ENCODE results near the gene KRR1.
"Not testable (repeated sequence)": the region's sequence is repeated elsewhere in the genome, so short reads cannot be mapped to it uniquely, and the experiment has no call there.

Gene KRR1

GRCh38 chr12:75542942-75543341 is 31.5 kb upstream of the KRR1 start:
- Histone ChIP-seq H3K27me3 (ENCODE audit: low read depth) (peaks cover 5% of the 10 kb centered on the region; the same call in 1 of the 2 replicates), H3K9me3 (no peaks in the 10 kb centered on the region), H3K36me3 (replicated peaks) (no peaks in the 10 kb centered on the region), H3K4me1 (no peaks in the 10 kb centered on the region), H3K4me3 (no peak overlapping the region)
- DNase-seq (ENCODE audit: low spot score in 2 of 2), result no peak
- in situ Hi-C loops (cut with MboI; ENCODE audit: low sequenced_read_pairs), result no loop called here

DNA sequence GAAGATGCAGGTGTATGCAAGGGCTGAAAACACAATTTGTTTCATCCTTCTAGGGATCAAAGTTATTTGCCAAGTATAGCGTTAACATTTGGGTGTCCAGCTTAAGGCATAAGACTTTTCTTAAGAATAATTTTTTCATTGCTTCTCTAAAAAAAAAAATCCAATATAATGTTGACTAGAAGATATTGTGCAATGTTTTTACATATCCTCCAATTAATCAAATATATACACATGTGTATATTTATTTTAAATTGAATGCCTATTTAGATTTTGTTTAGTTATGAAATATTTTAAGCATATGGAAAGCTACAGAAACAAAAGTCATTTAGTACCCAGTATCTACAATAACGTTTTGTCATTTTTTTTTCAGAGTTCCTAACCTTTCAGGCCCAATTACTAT is 28.5 kb upstream of the KRR1 start:
- Histone ChIP-seq H3K4me1 (no peaks in the 10 kb centered on the region), H3K36me3 (replicated peaks) (no peaks in the 10 kb centered on the region), H3K27me3 (ENCODE audit: low read depth) (peaks cover 5% of the 10 kb centered on the region; the same call in 1 of the 2 replicates), H3K9me3 (no peaks in the 10 kb centered on the region), H3K4me3 (no peak overlapping the region)
- DNase-seq (ENCODE audit: low spot score in 2 of 2), result no peak
- in situ Hi-C loops (cut with MboI; ENCODE audit: low sequenced_read_pairs), result no loop called here

GRCh38 chr12:75533239-75533638 is 21.8 kb upstream of the KRR1 start:
- no peak overlapping the region for H3K4me3 ChIP-seq
- H3K36me3 ChIP-seq (replicated peaks), result no peaks in the 10 kb centered on the region
- no peaks in the 10 kb centered on the region for H3K4me1 ChIP-seq
- no peak for DNase-seq (ENCODE audit: low spot score in 2 of 2)
- H3K9me3 ChIP-seq, result no peaks in the 10 kb centered on the region
- H3K27me3 ChIP-seq (ENCODE audit: low read depth), result no peaks in the 10 kb centered on the region
- in situ Hi-C loops (cut with MboI; ENCODE audit: low sequenced_read_pairs), result no loop called here

DNA sequence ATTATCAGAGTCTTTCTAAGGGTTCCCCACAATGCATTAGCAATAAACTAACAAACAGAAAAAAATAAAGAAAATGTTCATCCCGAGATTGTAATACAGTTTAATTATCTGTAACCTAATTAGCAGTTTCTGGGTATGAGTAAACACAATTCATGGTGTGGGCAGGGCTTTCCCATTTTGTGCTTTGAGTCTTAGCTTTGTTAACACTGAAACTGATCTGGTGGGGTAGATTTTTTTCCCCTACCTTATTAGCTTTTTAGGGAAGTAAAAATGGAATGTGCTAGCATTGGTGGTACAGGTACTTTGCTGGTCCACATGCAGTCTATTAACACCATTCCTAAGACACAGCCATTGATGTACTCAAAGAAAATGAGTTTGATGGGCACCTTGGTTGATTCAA is 18.4 kb upstream of the KRR1 start:
- Histone ChIP-seq H3K36me3 (replicated peaks) (no peaks in the 10 kb centered on the region), H3K4me3 (no peak overlapping the region), H3K4me1 (no peaks in the 10 kb centered on the region), H3K9me3 (no peaks in the 10 kb centered on the region), H3K27me3 (ENCODE audit: low read depth) (peaks cover 5% of the 10 kb centered on the region; the same call in 1 of the 2 replicates)
- no peak for DNase-seq (ENCODE audit: low spot score in 2 of 2)
- in situ Hi-C loops (cut with MboI; ENCODE audit: low sequenced_read_pairs), result no loop called here

- Histone ChIP-seq H3K27me3 (ENCODE audit: low read depth) (peaks cover 5% of the 10 kb centered on the region; the same call in 1 of the 2 replicates), H3K9me3 (no peaks in the 10 kb centered on the region), H3K4me1 (no peaks in the 10 kb centered on the region), H3K4me3 (no peak overlapping the region), H3K36me3 (replicated peaks) (no peaks in the 10 kb centered on the region)
- DNase-seq (ENCODE audit: low spot score in 2 of 2), result no peak
- in situ Hi-C loops (cut with MboI; ENCODE audit: low sequenced_read_pairs), result no loop called here
Observed at GRCh38 chr12:75529316-75529715, 17.9 kb upstream of the KRR1 start.

- Histone ChIP-seq H3K4me1 (no peaks in the 10 kb centered on the region), H3K9me3 (no peaks in the 10 kb centered on the region), H3K36me3 (replicated peaks) (no peaks in the 10 kb centered on the region), H3K27me3 (ENCODE audit: low read depth) (peaks cover 5% of the 10 kb centered on the region; the same call in 1 of the 2 replicates), H3K4me3 (no peak overlapping the region)
- DNase-seq (ENCODE audit: low spot score in 2 of 2), result no peak
- in situ Hi-C loops (cut with MboI; ENCODE audit: low sequenced_read_pairs), result no loop called here
Observed at GRCh38 chr12:75528692-75529091, 17.3 kb upstream of the KRR1 start.

DNA sequence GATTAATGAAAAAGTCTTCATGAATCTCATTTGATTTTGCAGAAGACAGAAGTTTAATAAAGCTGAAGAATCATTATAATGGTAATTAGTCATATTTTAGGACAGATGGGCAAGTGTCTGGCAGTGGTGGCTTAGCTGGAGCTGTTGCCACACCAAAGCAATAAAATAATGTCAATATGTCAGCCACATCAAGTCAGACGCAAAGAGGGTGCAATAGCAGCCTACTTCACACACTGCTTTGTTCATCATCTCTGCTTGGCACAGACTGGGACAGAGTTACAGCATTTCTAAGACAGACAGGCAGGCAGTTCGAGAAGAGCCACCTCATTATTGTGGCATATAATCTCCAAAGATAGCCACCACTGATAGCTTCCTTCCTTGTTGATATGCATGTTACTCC is 16.9 kb upstream of the KRR1 start:
- Histone ChIP-seq H3K27me3 (ENCODE audit: low read depth) (peaks cover 5% of the 10 kb centered on the region; the same call in 1 of the 2 replicates), H3K36me3 (replicated peaks) (no peaks in the 10 kb centered on the region), H3K9me3 (no peaks in the 10 kb centered on the region), H3K4me3 (no peak overlapping the region), H3K4me1 (no peaks in the 10 kb centered on the region)
- in situ Hi-C loops (cut with MboI; ENCODE audit: low sequenced_read_pairs), result no loop called here
- no peak for DNase-seq (ENCODE audit: low spot score in 2 of 2)

DNA sequence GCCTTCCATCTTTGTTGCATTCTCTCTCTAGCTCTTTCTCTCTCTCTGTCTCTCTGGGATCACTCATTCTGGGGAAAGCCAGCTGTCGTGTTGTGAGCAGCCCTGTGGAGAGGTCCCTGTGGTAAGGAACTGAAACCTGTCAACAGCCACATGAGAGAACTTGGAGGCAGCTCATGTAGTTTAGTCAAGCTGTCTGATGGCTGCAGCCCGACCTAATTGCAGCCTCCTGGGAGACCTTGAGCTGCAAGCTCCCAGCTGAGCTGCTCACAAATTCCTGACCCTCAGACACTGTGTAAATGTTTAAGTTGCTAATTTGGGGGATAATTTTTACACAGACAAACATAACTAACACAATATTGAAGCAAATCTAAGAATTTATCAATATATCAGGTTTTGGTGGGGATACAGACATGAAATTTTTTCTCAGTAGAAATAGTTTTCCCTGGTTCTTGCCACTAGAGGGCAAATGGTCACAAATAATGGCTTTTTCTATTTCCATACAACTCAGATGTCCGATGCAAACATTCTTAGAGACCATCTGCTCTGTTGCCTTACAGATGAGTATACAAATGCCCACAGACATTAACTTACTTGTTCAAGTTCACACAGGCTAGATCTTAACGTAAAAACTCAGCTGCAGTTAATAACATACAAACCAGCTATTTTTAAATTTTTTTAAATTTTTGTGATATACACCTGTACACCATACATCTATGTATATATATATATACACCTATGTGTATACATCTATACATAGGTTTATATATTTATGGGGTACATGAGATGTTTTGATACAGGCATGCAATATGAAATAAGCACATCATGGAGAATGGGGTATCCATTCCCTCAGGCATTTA is 15.5 kb upstream of the KRR1 start:
- Histone ChIP-seq H3K27me3 (ENCODE audit: low read depth) (peaks cover 5% of the 10 kb centered on the region; the same call in 1 of the 2 replicates), H3K4me3 (no peak overlapping the region), H3K4me1 (no peaks in the 10 kb centered on the region), H3K36me3 (replicated peaks) (no peaks in the 10 kb centered on the region), H3K9me3 (no peaks in the 10 kb centered on the region)
- in situ Hi-C loops (cut with MboI; ENCODE audit: low sequenced_read_pairs), result no loop called here
- DNase-seq (ENCODE audit: low spot score in 2 of 2), result peak; percentile 9 to 71

GRCh38 chr12:75525263-75525662 is 13.9 kb upstream of the KRR1 start:
- Histone ChIP-seq H3K36me3 (replicated peaks) (no peaks in the 10 kb centered on the region), H3K4me3 (no peak overlapping the region), H3K9me3 (no peaks in the 10 kb centered on the region), H3K4me1 (no peaks in the 10 kb centered on the region), H3K27me3 (ENCODE audit: low read depth) (peaks cover 8% of the 10 kb centered on the region; the same call in 1 of the 2 replicates)
- in situ Hi-C loops (cut with MboI; ENCODE audit: low sequenced_read_pairs), result no loop called here
- DNase-seq (ENCODE audit: low spot score in 2 of 2), result no peak

- in situ Hi-C loops (cut with MboI; ENCODE audit: low sequenced_read_pairs); DNase-seq (ENCODE audit: low spot score in 2 of 2): not testable (repeated sequence)
Observed at GRCh38 chr12:75522124-75522523, 10.7 kb upstream of the KRR1 start.

GRCh38 chr12:75521224-75521623 is 9.8 kb upstream of the KRR1 start:
- in situ Hi-C loops (cut with MboI; ENCODE audit: low sequenced_read_pairs), result not testable (repeated sequence)

More at GRCh38 chr12:75522124-75522523, 10.7 kb upstream of the KRR1 start:
- H3K4me3 ChIP-seq; H3K9me3 ChIP-seq; H3K27me3 ChIP-seq (ENCODE audit: low read depth); H3K36me3 ChIP-seq (replicated peaks); H3K4me1 ChIP-seq: not testable (repeated sequence)

GRCh38 chr12:75509621-75510020 is 1.8 kb downstream of the KRR1 start:
- in situ Hi-C loops (cut with MboI; ENCODE audit: low sequenced_read_pairs), result loop anchor here (5.0 kb wide), 1 partner anchor 523 kb away; the partner anchor contains the start of gene PHLDA1
- H3K4me3 ChIP-seq, result no peak overlapping the region; the same call in 1 of the 2 replicates
- no peak for DNase-seq (ENCODE audit: low spot score in 2 of 2)

More at GRCh38 chr12:75521224-75521623, 9.8 kb upstream of the KRR1 start:
- not testable (repeated sequence) for H3K36me3 ChIP-seq (replicated peaks); H3K9me3 ChIP-seq; H3K27me3 ChIP-seq (ENCODE audit: low read depth); DNase-seq (ENCODE audit: low spot score in 2 of 2); H3K4me1 ChIP-seq; H3K4me3 ChIP-seq

DNA sequence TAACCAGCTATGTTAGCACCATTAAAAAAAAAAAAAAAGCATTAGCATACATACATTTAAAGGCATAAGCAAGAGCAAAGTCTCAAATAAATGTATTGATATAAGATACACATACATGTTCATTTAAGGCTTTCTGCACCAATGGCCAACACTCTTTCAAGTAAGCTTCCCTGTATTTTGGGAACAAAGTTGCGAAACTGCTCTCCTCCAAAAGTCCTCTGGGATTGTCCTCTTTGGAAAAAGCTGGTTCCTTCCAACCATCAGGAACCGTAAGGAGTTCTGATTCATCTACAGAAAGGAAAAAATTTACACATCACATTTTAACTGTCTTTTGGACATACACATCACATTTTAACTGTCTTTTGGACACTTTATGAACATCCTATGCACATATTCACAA is 3.2 kb downstream of the KRR1 start:
- Histone ChIP-seq H3K9me3 (no peaks in the 10 kb centered on the region), H3K36me3 (replicated peaks) (peaks cover 30% of the 10 kb centered on the region), H3K4me3 (no peak overlapping the region), H3K27me3 (ENCODE audit: low read depth) (no peaks in the 10 kb centered on the region), H3K4me1 (peaks cover 12% of the 10 kb centered on the region)
- no peak for DNase-seq (ENCODE audit: low spot score in 2 of 2)
- in situ Hi-C loops (cut with MboI; ENCODE audit: low sequenced_read_pairs), result no loop called here

More at GRCh38 chr12:75509621-75510020, 1.8 kb downstream of the KRR1 start:
- Histone ChIP-seq H3K4me1 (peaks cover 12% of the 10 kb centered on the region), H3K36me3 (replicated peaks) (peaks cover 15% of the 10 kb centered on the region), H3K9me3 (no peaks in the 10 kb centered on the region), H3K27me3 (ENCODE audit: low read depth) (no peaks in the 10 kb centered on the region)

DNA sequence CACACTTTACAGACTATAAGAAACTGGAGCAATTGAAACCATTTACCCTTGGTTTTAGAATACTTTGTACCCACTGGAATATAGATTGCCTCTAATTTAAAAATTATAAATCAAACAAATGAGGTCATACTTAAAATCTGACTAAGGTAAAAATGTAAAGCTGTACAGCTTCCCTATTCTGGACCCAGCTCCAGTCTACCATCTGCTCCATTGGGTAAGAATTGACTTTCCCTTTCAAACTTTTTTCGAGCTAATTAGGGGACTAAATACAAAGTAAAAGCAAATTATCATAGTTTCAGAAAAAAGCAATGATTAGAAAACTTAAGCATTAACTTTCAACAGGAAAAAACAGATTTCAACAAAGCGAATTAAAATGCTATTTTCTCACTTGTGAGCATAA is 4.3 kb downstream of the KRR1 start:
- Histone ChIP-seq H3K36me3 (replicated peaks) (peaks cover 41% of the 10 kb centered on the region), H3K9me3 (no peaks in the 10 kb centered on the region), H3K4me1 (peaks cover 12% of the 10 kb centered on the region), H3K4me3 (no peak overlapping the region), H3K27me3 (ENCODE audit: low read depth) (no peaks in the 10 kb centered on the region)
- in situ Hi-C loops (cut with MboI; ENCODE audit: low sequenced_read_pairs), result no loop called here
- DNase-seq (ENCODE audit: low spot score in 2 of 2), result no peak
